Activated CD8-positive, alpha-beta memory T cell treated with anti-CD3 and anti-CD28 coated beads, Interleukin-2, amount 50 U/mL, for 1 hour (primary cell): ENCODE data around the gene KIF13A.
"Not testable (repeated sequence)": the region's sequence is repeated elsewhere in the genome, so short reads cannot be mapped to it uniquely, and the experiment has no call there.

Source experiments
- DNase-seq: peaks from one replicate; pipeline ENCODE4 v3.0.0-alpha.2; 2020; ENCODE audit errors: extremely low read depth

KIF13A gene

DNA sequence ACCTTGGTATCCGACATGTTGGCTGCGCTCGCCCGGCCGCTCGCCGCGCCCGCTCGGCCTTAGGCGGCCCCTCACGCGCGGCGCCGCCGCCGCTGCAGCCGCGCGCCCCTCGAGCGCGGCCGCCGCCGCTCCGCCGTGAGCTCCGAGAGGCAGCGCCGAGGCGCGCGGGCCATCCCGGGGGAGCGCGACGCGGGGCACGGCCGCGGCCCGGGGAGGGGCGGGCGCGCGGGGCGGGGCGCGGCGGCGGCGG is at the start of gene KIF13A:
Gene KIF13A (minus strand): TSS at position 189 of the 250 bp plus-strand sequence. CDS start 172 bp downstream, at position 17.
- no peak for DNase-seq

GRCh38 chr6:18036781-18037180 is 49.3 kb upstream of the KIF13A start:
- DNase-seq = no peak

GRCh38 chr6:18035330-18035854 is 48.0 kb upstream of the KIF13A start:
- no peak for DNase-seq

DNA sequence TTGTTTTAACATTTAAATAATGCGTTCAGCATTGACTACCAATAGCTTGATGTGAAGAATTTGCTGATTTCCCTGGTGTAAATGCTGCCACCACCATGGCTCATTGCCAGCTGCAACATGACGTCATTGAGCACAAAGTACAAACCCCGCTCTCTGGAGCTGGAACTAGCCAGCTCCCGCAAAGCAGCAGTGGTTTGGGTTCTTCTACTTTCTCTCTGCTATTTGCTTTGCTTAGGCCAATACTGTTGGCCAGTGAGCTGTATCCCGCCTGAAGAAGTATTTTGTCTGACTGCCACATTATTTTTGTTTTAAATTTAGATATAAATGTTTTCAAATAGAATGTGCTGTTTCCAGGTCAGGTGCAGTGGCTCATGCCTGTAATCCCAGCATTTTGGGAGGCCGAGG is 47.4 kb upstream of the KIF13A start:
- no peak for DNase-seq

- DNase-seq = no peak
Observed at GRCh38 chr6:18031680-18032256, 44.3 kb upstream of the KIF13A start.

- DNase-seq = no peak
Observed at GRCh38 chr6:18031189-18031588, 43.8 kb upstream of the KIF13A start.

GRCh38 chr6:18028332-18028731 is 40.9 kb upstream of the KIF13A start:
- DNase-seq = no peak

DNA sequence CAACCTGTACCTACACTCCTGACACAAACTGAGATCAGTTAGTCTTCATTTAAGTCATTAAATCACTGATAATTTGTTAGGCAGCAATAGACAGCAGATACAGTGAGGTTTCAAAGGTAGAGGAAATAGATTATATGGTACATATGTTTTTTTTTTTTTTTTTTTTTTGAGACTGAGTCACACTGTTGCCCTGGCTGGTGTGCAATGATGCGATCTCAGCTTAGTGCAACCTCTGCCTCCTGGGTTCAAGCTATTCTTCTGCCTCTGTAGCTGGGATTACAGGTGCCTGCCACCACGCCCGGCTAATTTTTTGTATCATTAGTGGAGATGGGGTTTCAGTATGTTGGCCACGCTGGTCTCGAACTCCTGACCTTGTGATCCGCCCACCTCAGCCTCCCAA is 38.2 kb upstream of the KIF13A start:
- DNase-seq = no peak

GRCh38 chr6:18024876-18025275 is 37.4 kb upstream of the KIF13A start:
- no peak for DNase-seq

DNA sequence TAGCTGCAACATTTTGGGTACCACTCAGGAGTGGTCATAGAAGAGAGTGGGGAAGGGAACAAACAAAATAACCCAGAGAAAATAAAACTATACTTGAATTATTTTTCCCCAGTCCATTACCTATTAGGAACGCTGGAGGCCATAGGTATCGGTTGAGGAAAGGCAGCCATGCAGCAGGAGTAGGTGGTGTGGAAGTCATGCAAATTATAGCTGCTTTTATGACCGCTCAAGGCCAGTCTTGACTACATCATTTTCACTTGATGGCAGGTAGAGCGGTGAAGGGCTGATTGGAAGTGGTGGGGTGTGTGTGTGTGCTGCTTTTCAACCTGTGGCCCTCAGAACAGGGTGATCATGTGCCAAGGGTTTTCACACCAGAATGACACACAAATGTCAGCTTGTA is 36.5 kb upstream of the KIF13A start:
- DNase-seq = no peak

DNA sequence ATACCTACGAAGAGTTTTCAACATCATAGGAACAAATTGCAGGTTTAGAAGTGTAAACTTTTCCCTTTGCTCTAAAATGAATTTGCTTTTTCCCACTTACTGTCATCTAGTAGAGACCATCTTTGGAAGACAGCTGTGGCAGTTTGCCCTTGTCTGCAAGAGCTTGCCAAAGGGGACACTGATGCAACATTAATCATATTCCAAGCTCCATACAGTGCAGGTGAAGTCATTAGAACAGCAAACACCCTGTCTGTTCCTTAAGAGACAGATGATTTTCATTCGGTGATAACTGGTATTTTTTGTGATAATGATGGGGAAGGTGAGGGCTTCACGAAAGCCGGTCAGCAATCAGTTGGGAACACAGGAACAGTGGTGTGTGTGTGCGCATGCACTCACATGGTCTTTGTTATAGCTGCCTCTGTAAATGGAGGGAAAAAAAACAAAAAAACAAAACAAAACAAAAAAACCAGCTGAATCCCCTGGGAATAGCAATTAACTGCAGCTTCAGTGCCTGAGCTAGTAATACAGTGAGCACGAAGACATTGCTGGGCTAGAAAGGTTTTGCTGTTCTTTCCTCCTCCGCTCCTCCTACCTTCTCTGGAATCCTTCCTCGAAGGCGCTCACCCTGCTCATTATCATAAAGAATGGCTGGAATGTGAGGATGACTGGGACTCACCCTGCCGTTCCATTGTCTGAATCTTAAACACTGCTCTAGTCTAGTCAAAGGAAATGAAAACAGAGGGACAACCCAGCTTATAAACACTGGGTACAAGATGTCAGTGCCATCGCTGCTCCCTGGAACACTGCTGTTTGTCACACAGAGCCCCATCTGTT is 35.2 kb upstream of the KIF13A start:
- DNase-seq = no peak

DNA sequence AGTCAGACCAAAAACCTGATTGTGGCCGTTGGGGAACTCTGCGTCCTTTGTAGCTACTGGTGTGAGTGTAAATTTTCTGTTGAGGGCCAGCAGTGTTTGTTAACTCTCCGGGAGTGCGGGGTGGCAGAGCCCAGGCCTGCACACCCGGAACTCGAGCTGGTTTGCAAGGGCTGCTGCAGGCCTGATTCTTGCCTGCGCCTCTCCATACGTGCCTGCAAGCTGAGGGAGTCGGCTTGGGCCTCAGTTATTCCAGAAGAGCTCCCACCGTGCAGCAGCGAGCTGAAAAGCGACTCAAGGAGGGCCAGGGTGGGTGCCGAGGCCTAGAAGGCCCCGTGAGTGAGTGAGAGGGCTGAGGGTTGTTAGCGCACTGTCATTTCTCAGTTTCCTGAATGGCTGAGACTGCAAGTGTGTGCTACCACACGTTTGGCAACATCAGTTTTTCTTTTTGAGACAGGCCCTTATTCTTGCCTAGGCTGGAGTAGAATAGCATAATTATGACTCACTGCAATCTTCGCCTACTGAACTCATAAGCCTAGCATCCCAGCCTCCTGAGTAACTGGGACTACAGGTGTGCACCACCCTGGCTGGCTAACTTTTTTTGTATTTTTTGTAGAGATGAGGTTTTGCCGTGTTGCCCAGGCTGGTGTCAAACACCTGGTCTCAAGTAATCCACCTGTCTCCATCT is 33.9 kb upstream of the KIF13A start:
- DNase-seq = no peak

DNA sequence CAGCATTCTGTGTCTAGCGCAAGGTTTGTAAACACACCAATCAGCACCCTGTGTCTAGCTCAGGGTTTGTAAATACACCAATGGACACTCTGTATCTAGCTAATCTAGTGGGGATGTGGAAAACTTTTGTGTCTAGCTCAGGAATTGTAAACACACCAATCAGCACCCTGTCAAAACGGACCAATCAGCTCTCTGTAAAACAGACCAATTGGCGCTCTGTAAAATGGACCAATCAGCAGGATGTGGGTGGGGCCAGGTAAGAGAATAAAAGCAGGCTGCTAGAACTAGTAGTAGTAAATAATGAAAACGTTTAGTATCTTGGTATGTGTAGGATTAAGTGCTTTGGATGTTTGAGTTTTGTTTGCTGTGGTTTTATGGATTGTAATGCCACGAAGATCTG is 33.1 kb upstream of the KIF13A start:
- not testable (repeated sequence) for DNase-seq

DNA sequence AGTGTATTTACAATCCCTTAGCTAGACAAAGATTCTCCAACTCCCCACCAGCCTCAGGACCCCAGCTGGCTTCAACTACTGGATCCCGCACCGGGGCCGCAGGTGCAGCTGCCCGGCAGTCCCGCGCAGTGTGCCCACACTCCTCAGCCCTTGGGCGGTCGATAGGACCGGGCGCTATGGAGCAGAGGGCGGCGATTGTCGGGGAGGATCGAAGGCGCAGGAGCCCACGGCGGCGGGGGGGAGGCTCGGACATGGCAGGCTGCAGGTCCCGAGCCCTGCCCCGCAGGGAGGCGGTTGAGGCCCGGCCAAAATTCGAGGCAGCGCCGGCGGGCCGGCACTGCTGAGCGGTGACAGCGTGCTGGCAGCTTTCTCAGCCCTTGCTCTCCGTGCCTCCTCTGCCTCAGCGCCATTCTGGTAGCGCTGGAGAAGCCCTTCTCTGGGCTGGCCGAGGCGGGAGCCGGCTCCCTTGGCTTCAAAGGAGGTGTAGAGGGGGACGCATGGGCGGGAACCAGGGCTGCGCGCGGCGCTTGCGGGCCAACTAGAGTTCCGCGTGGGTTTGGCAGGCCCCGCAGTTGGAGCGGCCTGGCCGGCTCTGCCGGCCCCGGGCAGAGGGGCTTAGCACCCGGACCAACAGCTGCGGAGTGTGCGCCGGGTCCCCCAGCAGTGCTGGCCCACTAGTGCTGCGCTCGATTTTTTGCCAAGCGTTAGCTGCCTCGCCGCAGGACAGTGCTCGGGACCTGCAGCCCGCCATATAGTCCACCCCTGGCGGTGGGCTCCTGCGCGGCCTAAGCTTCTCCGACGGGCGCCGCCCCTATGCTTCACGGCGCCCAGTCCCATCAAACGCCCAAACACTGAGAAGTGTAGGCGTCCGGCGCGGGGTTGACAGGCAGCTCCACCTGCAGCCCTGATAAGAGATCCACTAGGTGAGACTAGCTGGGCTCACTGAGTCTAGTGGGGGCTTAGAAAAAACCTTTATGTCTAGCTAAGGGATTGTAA is 32.4 kb upstream of the KIF13A start:
- DNase-seq = no peak

GRCh38 chr6:18019133-18019532 is 31.7 kb upstream of the KIF13A start:
- DNase-seq = not testable (repeated sequence)

DNA sequence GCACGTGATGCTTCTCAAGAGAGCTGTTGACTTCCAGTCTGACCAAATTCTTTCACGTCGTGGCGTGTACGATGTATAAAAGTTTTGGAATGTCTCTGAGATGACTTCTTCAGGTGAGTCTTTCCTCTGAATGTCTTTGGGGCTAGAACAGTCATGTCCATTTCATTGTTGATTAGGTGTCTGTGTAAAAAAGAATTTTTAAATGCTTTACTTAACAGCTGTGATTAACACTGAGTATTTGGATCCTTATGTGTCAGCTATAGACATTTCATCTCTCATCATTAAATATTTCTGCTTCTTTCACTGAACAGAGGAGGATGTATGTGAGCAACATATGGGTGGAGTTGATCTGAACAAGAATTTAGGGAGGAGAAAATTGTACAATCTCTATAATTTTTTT is 29.3 kb upstream of the KIF13A start:
- no peak for DNase-seq

- no peak for DNase-seq
Observed at GRCh38 chr6:18016133-18016532, 28.7 kb upstream of the KIF13A start.

DNA sequence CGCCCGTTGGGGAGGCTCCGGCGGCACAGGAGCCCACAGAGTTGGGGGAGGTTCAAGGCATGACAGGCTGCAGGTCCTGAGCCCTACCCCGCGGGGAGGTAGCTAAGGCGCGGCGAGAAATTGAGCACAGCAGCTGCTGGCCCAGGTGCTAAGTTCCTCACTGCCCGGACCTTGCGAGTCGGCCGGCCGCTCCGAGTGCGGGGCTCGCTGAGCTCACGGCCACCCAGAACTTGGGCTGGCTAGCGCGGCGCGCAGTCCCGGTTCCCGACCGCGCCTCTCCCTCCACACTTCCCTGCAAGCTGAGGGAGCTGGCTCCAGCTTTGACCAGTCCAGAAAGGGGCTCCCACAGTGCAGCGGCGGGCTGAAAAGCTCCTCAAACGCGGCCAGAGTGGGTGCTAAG is 23.9 kb upstream of the KIF13A start:
- no peak for DNase-seq

DNA sequence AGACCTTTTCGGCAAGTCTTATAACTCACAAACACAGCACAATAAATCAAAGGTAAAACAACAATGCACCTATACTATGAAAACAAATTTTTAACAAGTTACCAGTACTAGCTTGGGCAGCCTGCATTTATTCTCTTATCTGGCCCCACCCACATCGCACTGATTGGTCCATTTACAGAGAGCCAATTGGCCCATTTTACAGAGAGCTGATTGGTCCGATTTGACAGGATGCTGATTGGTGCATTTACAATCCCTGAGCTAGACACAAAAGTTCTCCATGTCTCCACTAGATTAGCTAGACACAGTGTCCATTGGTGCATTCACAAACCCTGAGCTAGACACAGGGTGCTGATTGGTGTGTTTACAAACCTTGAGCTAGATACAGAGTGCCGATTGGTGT is 23.1 kb upstream of the KIF13A start:
- DNase-seq = not testable (repeated sequence)

DNA sequence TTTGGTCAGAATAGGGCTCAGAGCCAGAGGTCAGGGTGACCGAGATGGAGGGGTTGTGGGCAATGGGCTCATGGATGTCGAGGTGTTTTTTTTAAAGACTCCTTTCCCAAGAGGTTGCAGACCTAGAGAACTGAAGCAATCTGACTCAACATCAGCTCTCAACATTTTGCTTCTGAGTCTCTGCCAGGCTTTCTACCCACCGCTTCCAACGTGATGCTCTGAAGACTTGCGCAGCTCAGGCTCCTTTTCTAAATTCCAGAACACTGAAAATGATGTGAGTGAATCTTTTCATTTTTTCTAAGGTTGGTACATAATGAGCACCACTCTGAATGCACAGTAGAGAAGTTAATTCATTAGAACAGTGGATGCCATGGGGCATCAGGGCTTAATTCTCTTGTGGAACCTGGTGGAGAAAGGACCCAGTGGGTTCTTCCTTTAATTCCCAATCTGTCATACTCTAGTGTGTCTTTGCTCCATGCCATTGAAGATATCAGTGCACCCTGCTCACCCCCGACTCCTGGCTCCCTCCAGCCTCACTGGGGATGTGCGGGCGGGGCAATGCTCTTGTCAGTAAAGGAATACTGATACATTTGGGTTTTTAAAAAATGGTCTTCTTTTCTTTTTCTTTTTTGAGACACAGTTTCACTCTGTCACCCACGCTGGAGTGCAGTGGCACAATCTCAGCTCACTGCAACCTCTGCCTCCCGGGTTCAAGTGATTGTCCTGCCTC is 17.0 kb upstream of the KIF13A start:
- no peak for DNase-seq

- no peak for DNase-seq
Observed at GRCh38 chr6:17999425-17999824, 12.0 kb upstream of the KIF13A start.
